A549 (cell line): ENCODE data around the gene LACTB. TPM values are rescaled to one million over a fixed set of nuclear protein-coding genes. Genes with fewer than 3 reads are reported as not detected.

Source experiments
- ATAC-seq, 2 experiments: fragments of 200-7000 bp in 1 of 2; fragments of >200 bp in 1 of 2; cut with Nextera tagmentation in 1 of 2; cut with Tn5 transposase in 1 of 2; 3 replicates each; pipeline versions ENCODE4 v1.8.0 to v1.9.1; 2018 to 2020; ENCODE audit warnings: mild to moderate bottlenecking in 1 of 2, moderate library complexity in 1 of 2
- CTCF ChIA-PET: fragments of 300-600 bp; sonication (Branson Sonifier 250); formaldehyde crosslinking; extraction: SDS; loops from one replicate; lab custom pipeline; 2021; ENCODE audit warnings: antibody characterized with exemption, inconsistent platforms; lab: Yijun Ruan, JAX
- POLR2A ChIA-PET: fragments of 350-600 bp; formaldehyde crosslinking; extraction: SDS; loops from one replicate; lab custom pipeline; 2021; ENCODE audit warnings: antibody characterized with exemption, inconsistent platforms; lab: Yijun Ruan, JAX
- DNase-seq, 2 experiments: peaks; one replicate each; pipeline versions ENCODE4 v3.0.0 to v3.0.0-alpha.2; 2011 to 2016; ENCODE audit warnings: low read depth in 1 of 2, low spot score in 1 of 2
- FAIRE-seq: peaks from 2 replicates; lab custom pipeline; 2011; peaks lifted over from hg19 to GRCh38; lab: Jason Lieb, UNC
- H3K27ac ChIP-seq, 2 experiments: fragments of >200 bp; sonication (Bioruptor Twin); formaldehyde crosslinking; 3 replicates each; pipeline ENCODE4 v1.5.1; 2016 to 2017
- H3K4me1 ChIP-seq: fragments of >200 bp; sonication (Bioruptor Twin); formaldehyde crosslinking; 3 replicates; pipeline ENCODE4 v1.6.1; 2016
- H3K4me2 ChIP-seq: fragments of >200 bp; sonication (Bioruptor Twin); formaldehyde crosslinking; 3 replicates; pipeline ENCODE4 v1.6.1; 2016
- H3K4me3 ChIP-seq: fragments of >200 bp; sonication (Bioruptor Twin); formaldehyde crosslinking; 3 replicates; pipeline ENCODE4 v1.5.1; 2016
- H3K9me3 ChIP-seq: fragments of >200 bp; sonication (Bioruptor Twin); formaldehyde crosslinking; 3 replicates; pipeline ENCODE4 v1.6.1; 2016
- CEBPB ChIP-seq, 2 experiments: fragments of >200 bp in 1 of 2; sonication (Bioruptor Twin) in 1 of 2; formaldehyde crosslinking in 1 of 2; IDR thresholded peaks; 2 replicates each; pipeline ENCODE4 v1.6.1; 2012 to 2016
- CHD2 ChIP-seq: fragments of 150-350 bp; IDR thresholded peaks from 2 replicates; pipeline ENCODE4 v1.6.1; 2014; ENCODE audit warnings: low read length; ENCODE audit not compliant: partially characterized antibody
- E2F6 ChIP-seq: IDR thresholded peaks from 2 replicates; pipeline ENCODE4 v1.6.1; 2012; ENCODE audit warnings: low read depth, borderline replicate concordance
- EHF ChIP-seq: fragments of 250-450 bp; sonication (Bioruptor Pico); IDR thresholded peaks from 2 replicates; pipeline ENCODE4 v1.5.0; 2020; ENCODE audit warnings: mild to moderate bottlenecking
- ELK1 ChIP-seq: fragments of 150-350 bp; IDR thresholded peaks from 2 replicates; pipeline ENCODE4 v1.6.1; 2014; ENCODE audit warnings: low read depth, mild to moderate bottlenecking, low read length
- EP300 ChIP-seq, 2 experiments: fragments of >200 bp; sonication (Bioruptor Twin); formaldehyde crosslinking; IDR thresholded peaks; 2 replicates in 1 of 2; 3 replicates in 1 of 2; pipeline ENCODE4 v1.6.1; 2016 to 2017
- FOSB ChIP-seq: fragments of 250-450 bp; sonication (Bioruptor Pico); IDR thresholded peaks from 2 replicates; pipeline ENCODE4 v1.5.0; 2020; ENCODE audit warnings: mild to moderate bottlenecking, moderate library complexity
- FOSL2 ChIP-seq, 2 experiments: fragments of 450-650 bp in 1 of 2; fragments of >200 bp in 1 of 2; sonication (Bioruptor Twin) in 1 of 2; formaldehyde crosslinking; IDR thresholded peaks; 2 replicates each; pipeline versions ENCODE4 v1.5.0 to v1.6.1; 2016 to 2020; ENCODE audit warnings: mild to moderate bottlenecking in 1 of 2, moderate library complexity in 1 of 2
- FOXS1 ChIP-seq: fragments of 250-450 bp; sonication (Bioruptor Pico); IDR thresholded peaks from 2 replicates; pipeline ENCODE4 v1.5.0; 2020; ENCODE audit warnings: mild to moderate bottlenecking, moderate library complexity
- HDAC2 ChIP-seq: fragments of 200-600 bp; sonication (generic); IDR thresholded peaks from 2 replicates; pipeline ENCODE4 v1.6.1; 2016
- HES2 ChIP-seq: fragments of >200 bp; sonication (Bioruptor Twin); formaldehyde crosslinking; IDR thresholded peaks from 2 replicates; pipeline ENCODE4 v1.6.1; 2016
- HEYL ChIP-seq: fragments of 250-450 bp; sonication (Bioruptor Pico); IDR thresholded peaks from 2 replicates; pipeline ENCODE4 v1.8.0; 2021; ENCODE audit warnings: mild to moderate bottlenecking, moderate library complexity
- HMGXB4 ChIP-seq: fragments of 250-450 bp; sonication (Bioruptor Pico); IDR thresholded peaks from 2 replicates; pipeline ENCODE4 v1.5.0; 2021; ENCODE audit warnings: mild to moderate bottlenecking, moderate library complexity, borderline replicate concordance
- HOXA7 ChIP-seq: fragments of 250-450 bp; sonication (Bioruptor Pico); IDR thresholded peaks from 2 replicates; pipeline ENCODE4 v1.5.0; 2020; ENCODE audit warnings: mild to moderate bottlenecking, moderate library complexity
- HOXB5 ChIP-seq: fragments of 250-450 bp; sonication (Bioruptor Pico); IDR thresholded peaks from 2 replicates; pipeline ENCODE4 v1.5.0; 2020; ENCODE audit warnings: mild to moderate bottlenecking, moderate library complexity
- MAFK ChIP-seq: fragments of 450-650 bp; IDR thresholded peaks from 2 replicates; pipeline ENCODE4 v1.6.1; 2014; ENCODE audit not compliant: partially characterized antibody
- MAX ChIP-seq: IDR thresholded peaks from 2 replicates; pipeline ENCODE4 v1.6.1; 2012
- MAZ ChIP-seq: fragments of 150-350 bp; IDR thresholded peaks from 2 replicates; pipeline ENCODE4 v1.6.1; 2014; ENCODE audit warnings: antibody characterized with exemption, low read depth, low read length, borderline replicate concordance
- NPAS2 ChIP-seq: fragments of 250-450 bp; sonication (Bioruptor Pico); IDR thresholded peaks from 2 replicates; pipeline ENCODE4 v1.8.0; 2022; ENCODE audit warnings: mild to moderate bottlenecking, moderate library complexity, borderline replicate concordance
- PHF8 ChIP-seq: fragments of 200-600 bp; sonication (generic); IDR thresholded peaks from 2 replicates; pipeline ENCODE4 v1.6.1; 2016; ENCODE audit warnings: low read depth, mild to moderate bottlenecking, antibody characterized with exemption, moderate library complexity, borderline replicate concordance
- POLR2AphosphoS2 ChIP-seq: conservative IDR thresholded peaks from 2 replicates; pipeline ENCODE4 v1.6.1; 2012; ENCODE audit warnings: low read length, improper control_type of control experiment, inconsistent platforms
- RFX5 ChIP-seq: fragments of 450-650 bp; IDR thresholded peaks from 2 replicates; pipeline ENCODE4 v1.7.1; 2014; ENCODE audit warnings: antibody characterized with exemption, mild to moderate bottlenecking, moderate library complexity
- ZNF302 ChIP-seq: fragments of 250-450 bp; sonication (Bioruptor Pico); IDR thresholded peaks from 2 replicates; pipeline ENCODE4 v1.9.0; 2021; ENCODE audit warnings: inconsistent platforms, mild to moderate bottlenecking, moderate library complexity
- WGBS: methylation state at CpG from one replicate; pipeline ENCODE4 v1.1.6; 2017; ENCODE audit errors: missing lambda C conversion rate; 5-methylcytosine and 5-hydroxymethylcytosine counted together
- polyA plus RNA-seq, 4 experiments: library from polyadenylated mRNA; depleted of rRNA in 3 of 4; stranded (reverse); fragments of >200 nt; fragmentation: RNase III in 1 of 4; extraction: RNeasy Plus Mini Kit Qiagen cat#74134 plus additional on column Dnase treatment in 1 of 4; gene quantifications; 2 replicates in 3 of 4; 3 replicates in 1 of 4; pipeline ENCODE4 v1.2.3, GENCODE V29; 2011 to 2017

The LACTB gene
- polyA plus RNA-seq, 2 of the 4 experiments (the other 2 are of a cell fraction), result 56.5 to 59.6 TPM

GRCh38 chr15:63122002-63122875 is 578 bp downstream of the LACTB start (continued):
- TF ChIP-seq MAX (peak; percentile 22; the same call in 1 of the 2 replicates), HOXB5 (peak; percentile 22; the same call in 1 of the 2 replicates), HEYL (CRISPR knock-in tag) (no peak)

GRCh38 chr15:63124506-63124905 is 2.8 kb downstream of the LACTB start:
- Histone ChIP-seq H3K4me3 (no peak overlapping the region), H3K9me3 (peaks cover 10% of the 10 kb centered on the region), H3K27ac (no peak overlapping the region), H3K4me1 (peaks cover 14% of the 10 kb centered on the region; the same call in 2 of the 3 replicates), H3K4me2 (no peak overlapping the region)
- CTCF ChIA-PET, result interaction anchor here (0.6 to 2.8 kb wide), 5 partner anchors 10 to 76 kb away, joined by 3 to 11 read pairs (median 5); no protein-coding TSS in a partner anchor
- POLR2A ChIA-PET, result no interaction called here
- no peak for ATAC-seq
- TF ChIP-seq CEBPB (IDR thresholded peaks at IDR 0.05) (no peak), HES2 (no peak), ELK1 (no peak), MAZ (no peak), CHD2 (no peak), RFX5 (no peak), HOXA7 (CRISPR knock-in tag) (no peak), EHF (CRISPR knock-in tag) (no peak), E2F6 (no peak), ZNF302 (CRISPR knock-in tag) (no peak), FOSL2 (IDR thresholded peaks at IDR 0.05) (no peak), FOSL2 (CRISPR knock-in tag; IDR thresholded peaks at IDR 0.05) (no peak), HDAC2 (no peak), MAFK (no peak), POLR2AphosphoS2 (no peak), NPAS2 (no peak)
- no peak for FAIRE-seq
- 97% methylated on average over 9 of the region's 9 CpGs for WGBS
- DNase-seq, result no peak

GRCh38 chr15:63126726-63127125 is 5.1 kb downstream of the LACTB start:
- DNase-seq, result no peak
- peak; percentile 97 for FAIRE-seq
- H3K27ac ChIP-seq, result no peak overlapping the region
- H3K4me1 ChIP-seq, result peaks cover 10% of the 10 kb centered on the region; the same call in 2 of the 3 replicates
- CTCF ChIA-PET, result interaction anchor here (1.1 to 2.3 kb wide), 4 partner anchors 32 to 251 kb away, joined by 3 to 11 read pairs (median 3); no protein-coding TSS in a partner anchor
- H3K4me3 ChIP-seq, result no peak overlapping the region
- no peak for ATAC-seq
- POLR2A ChIA-PET, result interaction anchor here (1.1 kb wide), 1 partner anchor 24 kb away, joined by 5 read pairs; no protein-coding TSS in a partner anchor
- no peak for TF ChIP-seq EP300 (IDR thresholded peaks at IDR 0.05)
- peak; percentile 91 for TF ChIP-seq MAFK
- TF ChIP-seq FOSB, result no peak
- no peak for TF ChIP-seq HEYL (CRISPR knock-in tag)
- no peak for TF ChIP-seq HES2
- TF ChIP-seq HMGXB4 (CRISPR knock-in tag), result no peak
- no peak for TF ChIP-seq FOXS1 (CRISPR knock-in tag)
- no peak for TF ChIP-seq PHF8
- no peak for TF ChIP-seq FOSL2 (IDR thresholded peaks at IDR 0.05)
- TF ChIP-seq FOSL2 (CRISPR knock-in tag; IDR thresholded peaks at IDR 0.05), result no peak
- no peak overlapping the region for H3K4me2 ChIP-seq
- H3K9me3 ChIP-seq, result no peaks in the 10 kb centered on the region
- 82% methylated on average over 3 of the region's 3 CpGs for WGBS
